Colonic mucosa (tissue), 4 donors: ENCODE results near the gene BOLA3. TPM values are rescaled to one million over a fixed set of nuclear protein-coding genes. Genes with fewer than 3 reads are reported as not detected.
"Not testable (repeated sequence)": the region's sequence is repeated elsewhere in the genome, so short reads cannot be mapped to it uniquely, and the experiment has no call there.

Source experiments
- DNase-seq: peaks from one replicate; pipeline ENCODE4 v3.0.0-alpha.2; 2020
- H3K27ac ChIP-seq: fragments of 200-600 bp; one replicate; pipeline ENCODE4 v1.8.0; 2021
- H3K27me3 ChIP-seq: fragments of 200-600 bp; one replicate; pipeline ENCODE4 v1.8.0; 2021
- H3K36me3 ChIP-seq: fragments of 200-600 bp; one replicate; pipeline ENCODE4 v1.8.0; 2021
- H3K4me1 ChIP-seq: fragments of 200-600 bp; one replicate; pipeline ENCODE4 v1.8.0; 2021; ENCODE audit warnings: mild to moderate bottlenecking
- H3K4me3 ChIP-seq: fragments of 200-600 bp; one replicate; pipeline ENCODE4 v1.8.0; 2021
- H3K9ac ChIP-seq, 2 donors: one replicate each; pipeline ENCODE4 v1.7.0; 2013; ENCODE audit warnings: control low read depth in 2 of 2, low read depth in 2 of 2, low read length in 2 of 2
- H3K9me3 ChIP-seq: fragments of 200-600 bp; one replicate; pipeline ENCODE4 v1.8.0; 2021
- intact Hi-C: fragments of 100-400 bp; cut with DNase I; formaldehyde crosslinking; loops from one replicate; pipeline ENCODE4 v1.14.1; 2022
- total RNA-seq, 2 donors: library from RNA; stranded (reverse); fragmentation: NEBNext Ultra II Directional in 1 of 2; extraction: Animal tissue kit (Norgen Biotek cat#: 25700) in 1 of 2; gene quantifications; one replicate each; pipeline ENCODE4 v1.2.1, GENCODE V29; 2021
- TF ChIP-seq, protein P1 (sequence below): fragments of 200-600 bp; IDR thresholded peaks from one replicate; pipeline ENCODE4 v1.8.0; 2022; ENCODE audit warnings: antibody characterized with exemption, mild to moderate bottlenecking
- donor health status: healthy.
- donor health status: DM: no; HTN: no; CAD: no.
- donor health status: DM: no; HTN: no; CAD: no.

The BOLA3 gene
- total RNA-seq, 2 donors from 2014 or later = 44.8 to 95.1 TPM

GRCh38 chr2:74188018-74188601 is 40.4 kb upstream of the BOLA3 start:
- intact Hi-C loops = no loop called here

GRCh38 chr2:74186706-74187105 is 39.0 kb upstream of the BOLA3 start:
- H3K36me3 ChIP-seq, H3K9me3 ChIP-seq, H3K4me1 ChIP-seq, H3K27me3 ChIP-seq, DNase-seq, H3K4me3 ChIP-seq, intact Hi-C loops, H3K9ac ChIP-seq, H3K27ac ChIP-seq: not testable (repeated sequence)

More at GRCh38 chr2:74188018-74188601, 40.4 kb upstream of the BOLA3 start:
- no peak overlapping the region for H3K9ac ChIP-seq
- DNase-seq = no peak
- H3K27me3 ChIP-seq = no peaks in the 10 kb centered on the region
- H3K36me3 ChIP-seq = no peaks in the 10 kb centered on the region
- H3K9me3 ChIP-seq = no peaks in the 10 kb centered on the region
- no peaks in the 10 kb centered on the region for H3K4me1 ChIP-seq
- H3K27ac ChIP-seq = no peak overlapping the region
- TF ChIP-seq, protein P1, sequence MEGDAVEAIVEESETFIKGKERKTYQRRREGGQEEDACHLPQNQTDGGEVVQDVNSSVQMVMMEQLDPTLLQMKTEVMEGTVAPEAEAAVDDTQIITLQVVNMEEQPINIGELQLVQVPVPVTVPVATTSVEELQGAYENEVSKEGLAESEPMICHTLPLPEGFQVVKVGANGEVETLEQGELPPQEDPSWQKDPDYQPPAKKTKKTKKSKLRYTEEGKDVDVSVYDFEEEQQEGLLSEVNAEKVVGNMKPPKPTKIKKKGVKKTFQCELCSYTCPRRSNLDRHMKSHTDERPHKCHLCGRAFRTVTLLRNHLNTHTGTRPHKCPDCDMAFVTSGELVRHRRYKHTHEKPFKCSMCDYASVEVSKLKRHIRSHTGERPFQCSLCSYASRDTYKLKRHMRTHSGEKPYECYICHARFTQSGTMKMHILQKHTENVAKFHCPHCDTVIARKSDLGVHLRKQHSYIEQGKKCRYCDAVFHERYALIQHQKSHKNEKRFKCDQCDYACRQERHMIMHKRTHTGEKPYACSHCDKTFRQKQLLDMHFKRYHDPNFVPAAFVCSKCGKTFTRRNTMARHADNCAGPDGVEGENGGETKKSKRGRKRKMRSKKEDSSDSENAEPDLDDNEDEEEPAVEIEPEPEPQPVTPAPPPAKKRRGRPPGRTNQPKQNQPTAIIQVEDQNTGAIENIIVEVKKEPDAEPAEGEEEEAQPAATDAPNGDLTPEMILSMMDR = no peak
- no peak overlapping the region for H3K4me3 ChIP-seq

- Histone ChIP-seq H3K9ac (no peak overlapping the region), H3K27ac (no peak overlapping the region), H3K27me3 (no peaks in the 10 kb centered on the region), H3K9me3 (no peaks in the 10 kb centered on the region), H3K36me3 (no peaks in the 10 kb centered on the region), H3K4me1 (no peaks in the 10 kb centered on the region), H3K4me3 (no peak overlapping the region)
- intact Hi-C loops = no loop called here
- DNase-seq = no peak
- TF ChIP-seq, protein P1 = no peak
Measured at GRCh38 chr2:74186038-74186437, 38.3 kb upstream of the BOLA3 start.

DNA sequence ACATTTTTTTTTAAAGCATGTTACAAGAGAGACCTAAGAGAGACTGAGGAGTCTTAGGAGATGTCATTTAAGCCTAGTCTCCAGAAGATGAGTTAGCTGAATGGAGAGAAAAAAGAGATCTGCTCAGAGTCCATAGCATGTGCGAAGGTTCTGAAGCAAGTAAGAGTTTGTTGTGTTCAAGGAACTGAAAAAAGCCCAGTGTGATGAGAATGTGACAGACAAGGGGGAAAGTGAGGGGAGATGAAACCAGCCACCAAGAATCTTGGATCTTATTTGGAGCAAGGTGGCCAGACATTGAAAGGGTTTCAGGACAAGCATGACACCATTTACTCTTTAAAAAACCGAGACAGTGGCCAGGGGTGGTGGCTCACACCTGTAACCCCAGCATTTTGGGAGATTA is 36.2 kb upstream of the BOLA3 start:
- no peaks in the 10 kb centered on the region for H3K9me3 ChIP-seq
- intact Hi-C loops = no loop called here
- no peak overlapping the region for H3K4me3 ChIP-seq
- H3K4me1 ChIP-seq = no peaks in the 10 kb centered on the region
- H3K27me3 ChIP-seq = no peaks in the 10 kb centered on the region
- H3K36me3 ChIP-seq = no peaks in the 10 kb centered on the region
- TF ChIP-seq, protein P1 = no peak
- no peak overlapping the region for H3K9ac ChIP-seq
- no peak for DNase-seq
- H3K27ac ChIP-seq = no peak overlapping the region

GRCh38 chr2:74181739-74182138 is 34.0 kb upstream of the BOLA3 start:
- Histone ChIP-seq H3K27me3 (no peaks in the 10 kb centered on the region), H3K9ac (no peak overlapping the region), H3K27ac (no peak overlapping the region), H3K9me3 (no peaks in the 10 kb centered on the region), H3K4me1 (peaks cover 3% of the 10 kb centered on the region), H3K4me3 (no peak overlapping the region), H3K36me3 (no peaks in the 10 kb centered on the region)
- TF ChIP-seq, protein P1 = no peak
- intact Hi-C loops = no loop called here
- DNase-seq = no peak

DNA sequence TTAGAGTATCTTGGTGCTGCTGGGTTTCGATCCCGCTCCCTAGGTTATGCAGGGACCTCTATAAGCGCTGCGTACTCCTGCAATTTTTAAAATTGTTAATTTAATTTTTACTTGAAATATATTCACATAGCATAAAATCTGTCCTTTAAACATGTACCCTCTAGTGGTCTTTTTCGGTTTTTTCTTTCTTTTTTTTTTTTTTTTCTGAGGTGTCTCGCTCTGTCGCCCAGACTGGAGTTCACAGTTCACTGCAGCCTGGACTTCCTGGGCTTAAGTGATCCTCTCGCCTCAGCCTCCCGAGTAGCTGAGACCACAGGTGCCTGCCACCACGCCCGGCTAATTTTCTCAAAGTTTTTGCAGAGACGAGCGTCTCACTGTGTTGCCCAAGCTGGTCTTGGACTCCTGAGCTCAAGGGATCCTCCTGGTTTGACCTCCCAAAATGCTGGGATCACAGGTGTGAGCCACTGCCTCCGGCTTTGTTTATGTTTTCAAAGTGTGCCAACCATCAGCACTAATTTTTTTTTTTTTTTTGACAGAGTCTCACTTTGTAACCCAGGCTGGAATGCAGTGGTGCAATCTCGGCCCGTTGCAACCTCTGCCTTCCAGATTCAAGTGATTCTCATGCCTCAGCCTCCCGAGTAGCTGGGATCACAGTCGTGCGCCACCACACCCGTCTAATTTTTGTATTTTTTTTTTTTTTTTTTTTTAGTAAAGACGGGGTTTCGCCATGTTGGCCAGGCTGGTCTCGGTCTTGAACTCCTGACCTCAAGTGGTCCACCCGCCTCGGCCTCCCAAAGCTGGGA is 31.6 kb upstream of the BOLA3 start:
- intact Hi-C loops = no loop called here
- H3K9me3 ChIP-seq = no peaks in the 10 kb centered on the region
- H3K4me3 ChIP-seq = peak overlapping the region; percentile 69
- no peak for DNase-seq
- H3K36me3 ChIP-seq = no peaks in the 10 kb centered on the region
- H3K9ac ChIP-seq = peak overlapping the region in 1 of 2 donors; percentile 93
- peaks cover 6% of the 10 kb centered on the region for H3K4me1 ChIP-seq
- H3K27me3 ChIP-seq = no peaks in the 10 kb centered on the region
- peak overlapping the region; percentile 89 for H3K27ac ChIP-seq
- TF ChIP-seq, protein P1 = no peak
